H9 (cell line): ENCODE data around the gene SLC2A10. TPM values are rescaled to one million over a fixed set of nuclear protein-coding genes. Genes with fewer than 3 reads are reported as not detected.

ENCODE experiments used
- DNase-seq: peaks from one replicate; pipeline ENCODE4 v3.0.0-alpha.2; 2017
- H2AFZ ChIP-seq: one replicate; pipeline ENCODE4 v1.6.1; 2013; ENCODE audit warnings: mild to moderate bottlenecking, low read length, control low read depth, moderate library complexity
- H2AK5ac ChIP-seq: 2 replicates; pipeline ENCODE4 v1.6.1; 2013; ENCODE audit warnings: low read length, control low read depth, mixed read lengths; ENCODE audit not compliant: insufficient read length
- H2BK120ac ChIP-seq: one replicate; pipeline ENCODE4 v1.6.1; 2013; ENCODE audit warnings: low read depth, mild to moderate bottlenecking, low read length, control low read depth, inconsistent platforms; ENCODE audit not compliant: poor library complexity, severe bottlenecking
- H2BK12ac ChIP-seq: 2 replicates; pipeline ENCODE4 v1.6.1; 2013; ENCODE audit warnings: low read length, control low read depth, mixed read lengths, low read depth; ENCODE audit not compliant: insufficient read length
- H2BK15ac ChIP-seq: 2 replicates; pipeline ENCODE4 v1.6.1; 2013; ENCODE audit warnings: low read depth, low read length, control low read depth
- H2BK20ac ChIP-seq: one replicate; pipeline ENCODE4 v1.6.1; 2013; ENCODE audit warnings: low read depth, mild to moderate bottlenecking, low read length, control low read depth, inconsistent platforms; ENCODE audit not compliant: poor library complexity, severe bottlenecking
- H2BK5ac ChIP-seq: 2 replicates; pipeline ENCODE4 v1.6.1; 2013; ENCODE audit warnings: low read length, control low read depth, mixed read lengths; ENCODE audit not compliant: insufficient read length
- H3K14ac ChIP-seq: 2 replicates; pipeline ENCODE4 v1.6.1; 2013; ENCODE audit warnings: low read length, control low read depth; ENCODE audit not compliant: insufficient read depth
- H3K18ac ChIP-seq: 2 replicates; pipeline ENCODE4 v1.6.1; 2013; ENCODE audit warnings: low read depth, mild to moderate bottlenecking, mixed read lengths, low read length, control low read depth; ENCODE audit not compliant: insufficient read length
- H3K23ac ChIP-seq: 2 replicates; pipeline ENCODE4 v1.6.1; 2013; ENCODE audit warnings: low read length, control low read depth, mixed read lengths, low read depth; ENCODE audit not compliant: insufficient read length
- H3K23me2 ChIP-seq: 2 replicates; pipeline ENCODE4 v1.6.1; 2013; ENCODE audit warnings: low read depth, mild to moderate bottlenecking, mixed read lengths, low read length, control low read depth; ENCODE audit not compliant: insufficient read length, poor library complexity, severe bottlenecking
- H3K27ac ChIP-seq: 2 replicates; pipeline ENCODE4 v1.5.1; 2013; ENCODE audit warnings: low read length, control low read depth, mixed read lengths, low read depth; ENCODE audit not compliant: insufficient read length
- H3K27me3 ChIP-seq: 2 replicates; pipeline ENCODE4 v1.6.1; 2013; ENCODE audit warnings: low read length, control low read depth, inconsistent platforms; ENCODE audit not compliant: insufficient read depth
- H3K4ac ChIP-seq: 2 replicates; pipeline ENCODE4 v1.6.1; 2013; ENCODE audit warnings: low read depth, mild to moderate bottlenecking, control low read depth, inconsistent platforms, low read length, moderate library complexity
- H3K4me1 ChIP-seq: 2 replicates; pipeline ENCODE4 v1.6.1; 2013; ENCODE audit warnings: low read length, control low read depth, inconsistent platforms; ENCODE audit not compliant: insufficient read depth
- H3K4me2 ChIP-seq: 2 replicates; pipeline ENCODE4 v1.6.1; 2013; ENCODE audit warnings: low read length, control low read depth, mixed read lengths; ENCODE audit not compliant: insufficient read length, insufficient read depth
- H3K56ac ChIP-seq: 2 replicates; pipeline ENCODE4 v1.6.1; 2013; ENCODE audit warnings: low read depth, mild to moderate bottlenecking, mixed read lengths, low read length, control low read depth; ENCODE audit not compliant: insufficient read length
- H3K79me1 ChIP-seq: 2 replicates; pipeline ENCODE4 v1.6.1; 2013; ENCODE audit warnings: low read depth, mild to moderate bottlenecking, moderate library complexity, low read length, control low read depth, inconsistent platforms; ENCODE audit not compliant: insufficient read depth, poor library complexity, severe bottlenecking
- H3K79me2 ChIP-seq: 2 replicates; pipeline ENCODE4 v1.6.1; 2013; ENCODE audit warnings: low read length, control low read depth, inconsistent platforms; ENCODE audit not compliant: insufficient read depth
- H3K9ac ChIP-seq: 2 replicates; pipeline ENCODE4 v1.6.1; 2013; ENCODE audit warnings: low read length, control low read depth, mixed read lengths; ENCODE audit not compliant: insufficient read length; ENCODE audit errors: extremely low read depth
- H3K9me3 ChIP-seq: one replicate; pipeline ENCODE4 v1.6.1; 2013; ENCODE audit warnings: low read depth, low read length, inconsistent platforms; ENCODE audit not compliant: control insufficient read depth
- H3T11ph ChIP-seq: one replicate; pipeline ENCODE4 v1.6.1; 2013; ENCODE audit warnings: mild to moderate bottlenecking, low read length, control low read depth, inconsistent platforms
- H4K20me1 ChIP-seq: one replicate; pipeline ENCODE4 v1.6.1; 2013; ENCODE audit not compliant: control insufficient read depth, insufficient read length, insufficient read depth
- H4K5ac ChIP-seq: 2 replicates; pipeline ENCODE4 v1.6.1; 2013; ENCODE audit warnings: low read depth, mild to moderate bottlenecking, mixed read lengths, low read length, control low read depth; ENCODE audit not compliant: insufficient read length
- H4K8ac ChIP-seq: replicated peaks from 2 replicates; pipeline ENCODE4 v1.6.1; 2013; ENCODE audit warnings: low read length, control low read depth, mixed read lengths, low read depth; ENCODE audit not compliant: insufficient read length
- H4K91ac ChIP-seq: 2 replicates; pipeline ENCODE4 v1.6.1; 2013; ENCODE audit warnings: low read depth, mild to moderate bottlenecking, moderate library complexity, mixed read lengths, low read length, control low read depth; ENCODE audit not compliant: insufficient read length
- H3K27ac Mint-ChIP-seq, 3 experiments: 2 replicates in 2 of 3; 3 replicates in 1 of 3; pipeline ENCODE4 v1.8.0; 2020 to 2021; ENCODE audit warnings: mixed read lengths in 3 of 3, mild to moderate bottlenecking in 1 of 3, moderate library complexity in 1 of 3
- H3K27me3 Mint-ChIP-seq: 2 replicates; pipeline ENCODE4 v1.8.0; 2021; ENCODE audit warnings: low read depth, mild to moderate bottlenecking, moderate library complexity, mixed read lengths
- H3K36me3 Mint-ChIP-seq, 3 experiments: 2 replicates in 2 of 3; 3 replicates in 1 of 3; pipeline ENCODE4 v1.8.0; 2020 to 2021; ENCODE audit warnings: low read depth in 3 of 3, mixed read lengths in 3 of 3; ENCODE audit not compliant: insufficient read depth in 1 of 3
- H3K4me1 Mint-ChIP-seq, 2 experiments: 2 replicates each; pipeline ENCODE4 v1.8.0; 2020; ENCODE audit warnings: mixed read lengths in 2 of 2
- H3K4me3 Mint-ChIP-seq, 2 experiments: 2 replicates in 1 of 2; 3 replicates in 1 of 2; pipeline ENCODE4 v1.8.0; 2020 to 2021; ENCODE audit warnings: mild to moderate bottlenecking in 2 of 2, mixed read lengths in 2 of 2, moderate library complexity in 1 of 2
- H3K9me3 Mint-ChIP-seq, 2 experiments: 2 replicates in 1 of 2; 3 replicates in 1 of 2; pipeline ENCODE4 v1.8.0; 2020; ENCODE audit warnings: mild to moderate bottlenecking in 2 of 2, mixed read lengths in 2 of 2, moderate library complexity in 1 of 2
- WGBS: extraction: QIAGEN DNeasy Blood & Tissue Kit; methylation state at CpG from one replicate; pipeline ENCODE4 v1.1.7; 2013; ENCODE audit warnings: missing lambda C conversion rate, low lambda C conversion rate, mixed read lengths; ENCODE audit not compliant: insufficient read length; ENCODE audit errors: extremely low coverage; 5-methylcytosine and 5-hydroxymethylcytosine counted together
- total RNA-seq: library from RNA; stranded (reverse); gene quantifications from 2 replicates; pipeline ENCODE4 v1.2.1, GENCODE V29; 2021
- TF ChIP-seq, protein P1 (sequence below): fragments of 200-600 bp; sonication (generic); conservative IDR thresholded peaks from 3 replicates; pipeline ENCODE4 v1.8.0; 2021; ENCODE audit warnings: antibody characterized with exemption, mild to moderate bottlenecking

The SLC2A10 gene
- total RNA-seq, 1 experiment from 2014 or later = 8.2 TPM

GRCh38 chr20:46701057-46701456 is 8.4 kb upstream of the SLC2A10 start:
- H3K36me3 Mint-ChIP-seq = peaks cover 0 to 7% (median 0%) of the 10 kb centered on the region in 3 experiments; a peak in 3 of 7 replicates
- no peaks in the 10 kb centered on the region for H3K27me3 ChIP-seq
- peaks cover 2 to 12% of the 10 kb centered on the region in 2 experiments for H3K9me3 Mint-ChIP-seq
- H3K14ac ChIP-seq = no peak overlapping the region
- no peak overlapping the region for H2BK5ac ChIP-seq
- TF ChIP-seq, protein P1, sequence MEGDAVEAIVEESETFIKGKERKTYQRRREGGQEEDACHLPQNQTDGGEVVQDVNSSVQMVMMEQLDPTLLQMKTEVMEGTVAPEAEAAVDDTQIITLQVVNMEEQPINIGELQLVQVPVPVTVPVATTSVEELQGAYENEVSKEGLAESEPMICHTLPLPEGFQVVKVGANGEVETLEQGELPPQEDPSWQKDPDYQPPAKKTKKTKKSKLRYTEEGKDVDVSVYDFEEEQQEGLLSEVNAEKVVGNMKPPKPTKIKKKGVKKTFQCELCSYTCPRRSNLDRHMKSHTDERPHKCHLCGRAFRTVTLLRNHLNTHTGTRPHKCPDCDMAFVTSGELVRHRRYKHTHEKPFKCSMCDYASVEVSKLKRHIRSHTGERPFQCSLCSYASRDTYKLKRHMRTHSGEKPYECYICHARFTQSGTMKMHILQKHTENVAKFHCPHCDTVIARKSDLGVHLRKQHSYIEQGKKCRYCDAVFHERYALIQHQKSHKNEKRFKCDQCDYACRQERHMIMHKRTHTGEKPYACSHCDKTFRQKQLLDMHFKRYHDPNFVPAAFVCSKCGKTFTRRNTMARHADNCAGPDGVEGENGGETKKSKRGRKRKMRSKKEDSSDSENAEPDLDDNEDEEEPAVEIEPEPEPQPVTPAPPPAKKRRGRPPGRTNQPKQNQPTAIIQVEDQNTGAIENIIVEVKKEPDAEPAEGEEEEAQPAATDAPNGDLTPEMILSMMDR = no peak
- H4K5ac ChIP-seq = no peak overlapping the region
- H3K23ac ChIP-seq = no peak overlapping the region
- H3K4me1 ChIP-seq = no peaks in the 10 kb centered on the region; the same call in 1 of the 2 replicates
- no CpG with 5 or more reads among the region's 2 CpGs for WGBS
- H3K27ac Mint-ChIP-seq = 0 out of 7 replicates have a peak overlapping the region, but pooled peaks of 1 of the 3 experiments have one; percentile 51
- no peak overlapping the region for H3K56ac ChIP-seq
- H3K9ac ChIP-seq = no peak overlapping the region
- H3K23me2 ChIP-seq = no peaks in the 10 kb centered on the region
- H2BK15ac ChIP-seq = no peak overlapping the region
- H3K27me3 Mint-ChIP-seq = no peaks in the 10 kb centered on the region
- H2BK12ac ChIP-seq = no peak overlapping the region
- H3K79me2 ChIP-seq = no peaks in the 10 kb centered on the region
- no peak overlapping the region for H4K91ac ChIP-seq
- H3K4ac ChIP-seq = no peak overlapping the region
- H3K4me2 ChIP-seq = no peak overlapping the region
- H2AFZ ChIP-seq = no peak overlapping the region
- H2BK120ac ChIP-seq = no peak overlapping the region
- DNase-seq = no peak
- no peaks in the 10 kb centered on the region for H3K79me1 ChIP-seq
- no peak overlapping the region for H3K4me3 Mint-ChIP-seq
- H4K8ac ChIP-seq = no peak overlapping the region
- H2BK20ac ChIP-seq = no peak overlapping the region
- H3K18ac ChIP-seq = no peak overlapping the region
- no peaks in the 10 kb centered on the region for H3K9me3 ChIP-seq
- H4K20me1 ChIP-seq = no peaks in the 10 kb centered on the region
- no peak overlapping the region for H3K27ac ChIP-seq
- no peak overlapping the region for H3T11ph ChIP-seq
- no peak overlapping the region for H2AK5ac ChIP-seq
- peaks cover 44 to 63% of the 10 kb centered on the region in 2 experiments for H3K4me1 Mint-ChIP-seq
